HepG2 (cell line): ENCODE results near the gene TCAF1. TPM values are rescaled to one million over a fixed set of nuclear protein-coding genes. Genes with fewer than 3 reads are reported as not detected.

Experiments used
- CBFB ChIP-seq: sonication (generic); formaldehyde crosslinking; IDR thresholded peaks from 2 replicates; pipeline ENCODE4 v1.4.0; 2020; ENCODE audit warnings: missing genetic modification reagents
- CCAR2 ChIP-seq: fragments of 200-400 bp; formaldehyde crosslinking; optimal IDR thresholded peaks from 2 replicates; pipeline ENCODE3; 2018; ENCODE audit warnings: low read depth, mild to moderate bottlenecking, low read length, moderate library complexity
- IRF2 ChIP-seq: IDR thresholded peaks from 2 replicates; pipeline ENCODE4 v1.6.1; 2018; ENCODE audit warnings: missing genetic modification reagents, missing compliant biosample characterization
- SKIL ChIP-seq: sonication (generic); formaldehyde crosslinking; IDR thresholded peaks from 2 replicates; pipeline ENCODE4 v1.8.0; 2022; ENCODE audit warnings: missing genetic modification reagents, mild to moderate bottlenecking, moderate library complexity, borderline replicate concordance
- SMC3 ChIP-seq: IDR thresholded peaks from 2 replicates; pipeline ENCODE4 v1.6.1; 2011; ENCODE audit warnings: low read length, improper control_type of control experiment
- SNRNP70 ChIP-seq: fragments of 200-400 bp; formaldehyde crosslinking; IDR thresholded peaks from 2 replicates; pipeline ENCODE4 v1.6.1; 2017; ENCODE audit warnings: mild to moderate bottlenecking, low read depth, low read length, moderate library complexity
- YEATS2 ChIP-seq: sonication (generic); formaldehyde crosslinking; IDR thresholded peaks from 2 replicates; pipeline ENCODE4 v1.4.0; 2020; ENCODE audit warnings: missing genetic modification reagents, borderline replicate concordance
- ZBTB43 ChIP-seq: sonication (generic); formaldehyde crosslinking; conservative IDR thresholded peaks from 2 replicates; pipeline ENCODE4 v1.4.0; 2020; ENCODE audit warnings: missing genetic modification reagents
- ZNF746 ChIP-seq: sonication (generic); formaldehyde crosslinking; IDR thresholded peaks from 2 replicates; pipeline ENCODE4 v1.8.0; 2022; ENCODE audit warnings: mild to moderate bottlenecking, missing genetic modification reagents
- ZNF770 ChIP-seq: sonication (generic); formaldehyde crosslinking; IDR thresholded peaks from 2 replicates; pipeline ENCODE4 v1.5.0; 2020; ENCODE audit warnings: mild to moderate bottlenecking, missing genetic modification reagents
- polyA plus RNA-seq, 8 experiments: library from polyadenylated mRNA; depleted of rRNA in 3 of 8; stranded (reverse) in 7 of 8; unstranded in 1 of 8; fragments of >200 nt; fragmentation: Illumina TruSeq in 4 of 8; extraction: Trizol in 4 of 8; gene quantifications; 2 replicates each; pipeline versions ENCODE4 v1.2.1 to v1.2.3, GENCODE V29; 2011 to 2016; ENCODE audit warnings: low read depth in 4 of 8, missing spikeins in 1 of 8, mixed read lengths in 1 of 8; ENCODE audit not compliant: insufficient read depth in 1 of 8
- total RNA-seq, 5 experiments: library from RNA; depleted of rRNA; stranded (reverse); fragments of >200 nt; fragmentation: Illumina TruSeq; extraction: Trizol; gene quantifications; 2 replicates each; pipeline ENCODE4 v1.2.3, GENCODE V29; 2016; ENCODE audit warnings: low read depth in 1 of 5

Gene TCAF1
- total and polyA plus RNA-seq, 2 of the 13 experiments (the other 11 are each of a cell fraction or from before 2014, with no cell fraction given), result 36.2 to 101 TPM

- TF ChIP-seq SKIL (CRISPR knock-in tag) (no peak), CBFB (CRISPR knock-in tag) (no peak), SMC3 (peak; percentile 55), ZNF746 (CRISPR knock-in tag) (no peak), SNRNP70 (no peak), ZBTB43 (peak; percentile 52; the same call in 1 of the 2 replicates), IRF2 (CRISPR knock-in tag) (peak; percentile 56; the same call in 1 of the 2 replicates), ZNF770 (CRISPR knock-in tag) (no peak), YEATS2 (CRISPR knock-in tag) (no peak), CCAR2 (no peak)
These were observed 9.3 kb downstream of the TCAF1 start (continued) for GRCh38 chr7:143892527-143893300.
